SK-N-SH (cell line): ENCODE data around the gene PITPNM1. TPM values are rescaled to one million over a fixed set of nuclear protein-coding genes. Genes with fewer than 3 reads are reported as not detected.

ENCODE experiments used
- CTCF ChIA-PET: fragments of 300-600, 350-600 bp; formaldehyde crosslinking; extraction: SDS; loops from one replicate; lab custom pipeline; 2021; lab: Yijun Ruan, JAX
- POLR2A ChIA-PET: fragments of 350-600 bp; sonication (Branson Sonifier 250); formaldehyde crosslinking; extraction: SDS; loops from one replicate; lab custom pipeline; 2020; ENCODE audit warnings: antibody characterized with exemption, inconsistent platforms; lab: Yijun Ruan, JAX
- DNase-seq: peaks from one replicate; pipeline ENCODE4 v3.0.0; 2012
- H2AFZ ChIP-seq: fragments of 200-600 bp; sonication (generic); 2 replicates; pipeline ENCODE4 v1.8.1; 2016; ENCODE audit warnings: antibody characterized with exemption, mild to moderate bottlenecking, low read depth
- H3F3A ChIP-seq: fragments of 200-600 bp; sonication (generic); replicated peaks from 2 replicates; pipeline ENCODE3; 2016; ENCODE audit warnings: antibody characterized with exemption, mild to moderate bottlenecking; ENCODE audit not compliant: insufficient read depth
- H3K27ac ChIP-seq, 2 experiments: fragments of 200-500 bp in 1 of 2; fragments of 200-600 bp in 1 of 2; sonication (Bioruptor generic) in 1 of 2; sonication (generic), shearing (Covaris generic) in 1 of 2; 2 replicates each; pipeline versions ENCODE4 v1.5.1 to v1.6.1; 2014 to 2016; ENCODE audit warnings: low read depth in 2 of 2, inconsistent platforms in 1 of 2, low read length in 1 of 2, mild to moderate bottlenecking in 1 of 2, mixed read lengths in 1 of 2
- H3K27me3 ChIP-seq: fragments of 200-600 bp; sonication (generic), shearing (Covaris generic); 2 replicates; pipeline ENCODE4 v1.6.1; 2016; ENCODE audit warnings: mixed run types; ENCODE audit not compliant: insufficient read depth
- H3K36me3 ChIP-seq, 2 experiments: fragments of 200-500 bp in 1 of 2; fragments of 200-600 bp in 1 of 2; sonication (Bioruptor generic) in 1 of 2; sonication (generic) in 1 of 2; replicated peaks in 1 of 2; 2 replicates each; pipeline versions ENCODE3 to v1.5.1; 2014 to 2016; ENCODE audit warnings: low read length in 1 of 2, mild to moderate bottlenecking in 1 of 2; ENCODE audit not compliant: insufficient read depth in 2 of 2, control insufficient read depth in 1 of 2
- H3K4me1 ChIP-seq, 2 experiments: fragments of 200-500 bp in 1 of 2; fragments of 200-600 bp in 1 of 2; sonication (Bioruptor generic) in 1 of 2; sonication (generic), shearing (Covaris generic) in 1 of 2; 2 replicates each; pipeline versions ENCODE4 v1.5.1 to v1.6.1; 2014 to 2016; ENCODE audit warnings: low read depth in 1 of 2, low read length in 1 of 2, mixed run types in 1 of 2; ENCODE audit not compliant: insufficient read depth in 2 of 2, control insufficient read depth in 1 of 2
- H3K4me2 ChIP-seq: fragments of 200-600 bp; sonication (generic), shearing (Covaris generic); 2 replicates; pipeline ENCODE4 v1.6.1; 2017; ENCODE audit warnings: mixed run types
- H3K4me3 ChIP-seq, 2 experiments: fragments of 200-500 bp in 1 of 2; fragments of 200-600 bp in 1 of 2; sonication (Bioruptor generic) in 1 of 2; sonication (generic), shearing (Covaris generic) in 1 of 2; 2 replicates each; pipeline versions ENCODE4 v1.5.1 to v1.8.1; 2014 to 2016; ENCODE audit warnings: low read depth in 2 of 2, inconsistent platforms in 1 of 2, low read length in 1 of 2, mild to moderate bottlenecking in 1 of 2, mixed read lengths in 1 of 2, moderate library complexity in 1 of 2
- H3K79me2 ChIP-seq: fragments of 200-600 bp; sonication (generic); 2 replicates; pipeline ENCODE4 v1.8.1; 2017; ENCODE audit warnings: mild to moderate bottlenecking; ENCODE audit not compliant: insufficient read depth
- H3K9ac ChIP-seq: fragments of 200-600 bp; sonication (generic); 2 replicates; pipeline ENCODE4 v1.6.1; 2017; ENCODE audit warnings: mixed run types
- H3K9me2 ChIP-seq: fragments of 200-600 bp; sonication (generic); 2 replicates; pipeline ENCODE4 v1.6.1; 2017; ENCODE audit warnings: mixed run types
- H3K9me3 ChIP-seq: fragments of 200-600 bp; sonication (generic); 2 replicates; pipeline ENCODE4 v1.6.1; 2017; ENCODE audit warnings: mixed run types, mild to moderate bottlenecking, moderate library complexity
- H4K20me1 ChIP-seq: fragments of 200-600 bp; sonication (generic); 2 replicates; pipeline ENCODE4 v1.6.1; 2017; ENCODE audit warnings: mild to moderate bottlenecking, mixed run types; ENCODE audit not compliant: insufficient read depth
- CTCF ChIP-seq: fragments of 200-600 bp; sonication (generic); IDR thresholded peaks from 2 replicates; pipeline ENCODE4 v1.6.1; 2017; ENCODE audit warnings: antibody characterized with exemption, mild to moderate bottlenecking, moderate library complexity
- ELF1 ChIP-seq: IDR thresholded peaks from 2 replicates; pipeline ENCODE4 v1.4.0; 2012
- FOSL2 ChIP-seq: IDR thresholded peaks from 2 replicates; pipeline ENCODE4 v1.4.0; 2012; ENCODE audit warnings: low read depth, mild to moderate bottlenecking, moderate library complexity, borderline replicate concordance
- JUND ChIP-seq: IDR thresholded peaks from 2 replicates; pipeline ENCODE4 v1.4.0; 2012
- MEF2A ChIP-seq: IDR thresholded peaks from 2 replicates; pipeline ENCODE4 v1.4.0; 2012; ENCODE audit warnings: low read depth, borderline replicate concordance
- MXI1 ChIP-seq: IDR thresholded peaks from 2 replicates; pipeline ENCODE4 v1.6.1; 2012; ENCODE audit warnings: mild to moderate bottlenecking, low read depth, low read length, improper control_type of control experiment
- NFIC ChIP-seq: IDR thresholded peaks from 2 replicates; pipeline ENCODE4 v1.4.0; 2012; ENCODE audit warnings: borderline replicate concordance
- PBX3 ChIP-seq: IDR thresholded peaks from 2 replicates; pipeline ENCODE4; 2012
- RCOR1 ChIP-seq: fragments of 150-350 bp; IDR thresholded peaks from 2 replicates; pipeline ENCODE4 v1.6.1; 2017; ENCODE audit warnings: antibody characterized with exemption, low read length
- RXRA ChIP-seq: IDR thresholded peaks from 2 replicates; pipeline ENCODE4 v1.4.0; 2012; ENCODE audit warnings: low read depth, mild to moderate bottlenecking, borderline replicate concordance
- SIN3A ChIP-seq: IDR thresholded peaks from 2 replicates; pipeline ENCODE4 v1.6.1; 2012; ENCODE audit warnings: low read depth, mild to moderate bottlenecking, low read length, moderate library complexity, borderline replicate concordance
- TAF1 ChIP-seq: IDR thresholded peaks from 2 replicates; pipeline ENCODE4 v1.6.1; 2012; ENCODE audit warnings: low read depth, mild to moderate bottlenecking, low read length, moderate library complexity, borderline replicate concordance
- TCF12 ChIP-seq: IDR thresholded peaks from 2 replicates; pipeline ENCODE4 v1.4.0; 2012
- TEAD4 ChIP-seq: IDR thresholded peaks from 2 replicates; pipeline ENCODE4 v1.4.0; 2012; ENCODE audit warnings: mild to moderate bottlenecking, borderline replicate concordance; ENCODE audit not compliant: insufficient read depth
- USF1 ChIP-seq: IDR thresholded peaks from 2 replicates; pipeline ENCODE4 v1.4.0; 2012; ENCODE audit warnings: low read depth, borderline replicate concordance
- WGBS: methylation state at CpG from one replicate; pipeline ENCODE4 v1.1.6; 2017; ENCODE audit warnings: low lambda C conversion rate; 5-methylcytosine and 5-hydroxymethylcytosine counted together
- polyA plus RNA-seq, 3 experiments: library from polyadenylated mRNA; depleted of rRNA; stranded (reverse); fragments of >200 nt; gene quantifications; 2 replicates each; pipeline ENCODE4 v1.2.3, GENCODE V29; 2012
- TF ChIP-seq, protein P1 (sequence below): IDR thresholded peaks from 2 replicates; pipeline ENCODE4 v1.4.0; 2012; ENCODE audit warnings: low read depth, borderline replicate concordance

The PITPNM1 gene
- polyA plus RNA-seq, 1 of the 3 experiments (the other 2 are of a cell fraction), result 24.2 TPM

- 0 out of 2 replicates have a peak, but pooled peaks have one; percentile 26 for TF ChIP-seq PBX3
- TF ChIP-seq NFIC, result no peak
- no peak for TF ChIP-seq RCOR1
- TF ChIP-seq TAF1, result no peak; the same call in 1 of the 2 replicates
- no peak for TF ChIP-seq FOSL2
- TF ChIP-seq MEF2A, result no peak
- TF ChIP-seq RXRA, result no peak
- no peak for TF ChIP-seq JUND
- TF ChIP-seq USF1, result no peak
- peak; percentile 74 for TF ChIP-seq MXI1
- no peak for TF ChIP-seq TEAD4
- no peak for TF ChIP-seq ELF1
Observed at GRCh38 chr11:67505605-67506396, 638 bp upstream of the PITPNM1 start (continued).

DNA sequence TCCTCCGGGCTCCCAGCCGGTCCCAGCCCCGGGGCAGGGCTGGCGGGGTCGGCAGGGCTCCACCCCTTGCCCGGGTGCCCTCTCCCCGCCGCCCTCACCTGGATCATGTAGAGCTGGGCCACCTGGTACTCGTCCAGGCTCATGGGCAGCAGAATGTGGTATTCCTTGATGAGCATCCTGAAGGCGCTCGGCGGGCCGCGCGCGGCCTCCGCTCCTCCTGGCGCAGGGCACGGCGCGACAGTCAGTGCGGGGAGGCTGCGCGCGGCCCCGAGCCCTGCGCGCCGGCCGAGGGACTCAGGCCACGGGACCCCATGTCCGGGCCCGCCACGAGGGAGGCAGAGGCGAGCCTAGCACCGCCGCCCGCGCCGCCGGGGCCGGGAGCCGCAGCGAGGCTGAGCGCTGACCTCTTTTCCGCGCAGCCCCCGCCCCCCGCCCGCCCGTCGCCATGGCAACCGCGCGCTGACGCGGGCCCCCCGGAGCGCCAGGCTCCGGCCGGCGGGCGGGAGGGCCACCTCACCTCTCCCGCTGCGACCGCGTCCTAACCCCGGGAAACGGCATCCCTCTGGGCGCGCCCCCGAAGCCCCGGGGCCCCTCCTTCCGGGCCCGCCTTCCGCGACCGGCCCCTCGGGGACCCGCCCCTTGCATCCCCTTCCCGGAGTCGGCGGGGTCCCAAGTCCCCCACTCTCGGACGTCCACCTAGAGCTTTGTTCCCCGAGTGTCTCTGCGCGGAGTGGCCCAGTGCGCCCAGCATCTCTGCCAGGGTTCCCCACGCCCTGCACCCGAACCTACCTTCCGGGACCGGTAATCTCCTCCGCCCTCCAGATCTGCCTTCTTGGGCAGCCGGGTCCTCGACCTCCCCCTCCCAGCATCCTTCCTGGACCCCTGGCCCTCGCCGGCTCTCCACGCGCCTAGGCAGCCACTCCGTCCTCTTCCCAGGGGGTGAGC, 886 bp downstream of the PITPNM1 start:
- H3K4me1 ChIP-seq, result peaks cover 10 to 36% of the 10 kb centered on the region in 2 experiments
- H3K9me2 ChIP-seq, result no peaks in the 10 kb centered on the region
- H3K36me3 ChIP-seq, result peaks cover 10 to 19% of the 10 kb centered on the region in 2 experiments
- H3K4me2 ChIP-seq, result peak overlapping the region; percentile 95
- H3K27ac ChIP-seq, result peak overlapping the region; percentile 77 to 80
- H2AFZ ChIP-seq, result no peak overlapping the region
- peak overlapping the region; percentile 82 for H3K9ac ChIP-seq
- H3K79me2 ChIP-seq, result peaks cover 29% of the 10 kb centered on the region
- no peaks in the 10 kb centered on the region for H3K9me3 ChIP-seq
- TF ChIP-seq SIN3A (no peak; the same call in 1 of the 2 replicates), CTCF (no peak), TCF12 (no peak)
- TF ChIP-seq, protein P1, sequence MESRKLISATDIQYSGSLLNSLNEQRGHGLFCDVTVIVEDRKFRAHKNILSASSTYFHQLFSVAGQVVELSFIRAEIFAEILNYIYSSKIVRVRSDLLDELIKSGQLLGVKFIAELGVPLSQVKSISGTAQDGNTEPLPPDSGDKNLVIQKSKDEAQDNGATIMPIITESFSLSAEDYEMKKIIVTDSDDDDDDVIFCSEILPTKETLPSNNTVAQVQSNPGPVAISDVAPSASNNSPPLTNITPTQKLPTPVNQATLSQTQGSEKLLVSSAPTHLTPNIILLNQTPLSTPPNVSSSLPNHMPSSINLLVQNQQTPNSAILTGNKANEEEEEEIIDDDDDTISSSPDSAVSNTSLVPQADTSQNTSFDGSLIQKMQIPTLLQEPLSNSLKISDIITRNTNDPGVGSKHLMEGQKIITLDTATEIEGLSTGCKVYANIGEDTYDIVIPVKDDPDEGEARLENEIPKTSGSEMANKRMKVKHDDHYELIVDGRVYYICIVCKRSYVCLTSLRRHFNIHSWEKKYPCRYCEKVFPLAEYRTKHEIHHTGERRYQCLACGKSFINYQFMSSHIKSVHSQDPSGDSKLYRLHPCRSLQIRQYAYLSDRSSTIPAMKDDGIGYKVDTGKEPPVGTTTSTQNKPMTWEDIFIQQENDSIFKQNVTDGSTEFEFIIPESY, result no peak
- TF ChIP-seq, all 33 proteins: peak for 0
- WGBS, result 14% methylated on average over 9 of the region's 101 CpGs
- CTCF ChIA-PET, result interaction anchor here (1.1 to 1.3 kb wide), 4 partner anchors 124 to 251 kb away, joined by 3 to 4 read pairs (median 3); no protein-coding TSS in a partner anchor
- peaks cover 24% of the 10 kb centered on the region for H3F3A ChIP-seq
- DNase-seq, result peak; percentile 88
- POLR2A ChIA-PET, result interaction anchor here (1.0 kb wide), 1 partner anchor 137 kb away, joined by 3 read pairs; no protein-coding TSS in a partner anchor
- no peaks in the 10 kb centered on the region for H3K27me3 ChIP-seq
- H3K4me3 ChIP-seq, result peak overlapping the region; percentile 80 to 88
- H4K20me1 ChIP-seq, result peaks cover 13% of the 10 kb centered on the region
